Mononuclear cell (primary cell): ENCODE results near the gene HOXC13. TPM values are rescaled to one million over a fixed set of nuclear protein-coding genes. Genes with fewer than 3 reads are reported as not detected.

Experiments
- H3K27me3 ChIP-seq: 2 replicates; pipeline ENCODE4 v1.6.0; 2011; ENCODE audit warnings: low read length, control low read depth; ENCODE audit not compliant: insufficient read depth
- H3K4me1 ChIP-seq: 2 replicates; pipeline ENCODE4 v1.5.1; 2011; ENCODE audit warnings: mild to moderate bottlenecking, low read length, control low read depth; ENCODE audit not compliant: insufficient read depth
- H3K4me3 ChIP-seq: 2 replicates; pipeline ENCODE4 v1.5.1; 2011; ENCODE audit warnings: mild to moderate bottlenecking, low read length, moderate library complexity
- H3K9me3 ChIP-seq: 2 replicates; pipeline ENCODE4 v1.5.1; 2011; ENCODE audit warnings: low read depth, mild to moderate bottlenecking, control low read depth, low read length
- total RNA-seq: library from RNA; depleted of rRNA; stranded (reverse); fragments of >200 nt; gene quantifications from one replicate; pipeline ENCODE4 v1.2.3, GENCODE V29; 2012

Gene HOXC13
- total RNA-seq, 1 donor: not detected

GRCh38 chr12:53948650-53949593 lies 10.3 kb downstream of the HOXC13 start:
- Histone ChIP-seq H3K4me3 (no peak overlapping the region), H3K4me1 (no peaks in the 10 kb centered on the region), H3K9me3 (no peaks in the 10 kb centered on the region), H3K27me3 (peaks cover 100% of the 10 kb centered on the region)

DNA sequence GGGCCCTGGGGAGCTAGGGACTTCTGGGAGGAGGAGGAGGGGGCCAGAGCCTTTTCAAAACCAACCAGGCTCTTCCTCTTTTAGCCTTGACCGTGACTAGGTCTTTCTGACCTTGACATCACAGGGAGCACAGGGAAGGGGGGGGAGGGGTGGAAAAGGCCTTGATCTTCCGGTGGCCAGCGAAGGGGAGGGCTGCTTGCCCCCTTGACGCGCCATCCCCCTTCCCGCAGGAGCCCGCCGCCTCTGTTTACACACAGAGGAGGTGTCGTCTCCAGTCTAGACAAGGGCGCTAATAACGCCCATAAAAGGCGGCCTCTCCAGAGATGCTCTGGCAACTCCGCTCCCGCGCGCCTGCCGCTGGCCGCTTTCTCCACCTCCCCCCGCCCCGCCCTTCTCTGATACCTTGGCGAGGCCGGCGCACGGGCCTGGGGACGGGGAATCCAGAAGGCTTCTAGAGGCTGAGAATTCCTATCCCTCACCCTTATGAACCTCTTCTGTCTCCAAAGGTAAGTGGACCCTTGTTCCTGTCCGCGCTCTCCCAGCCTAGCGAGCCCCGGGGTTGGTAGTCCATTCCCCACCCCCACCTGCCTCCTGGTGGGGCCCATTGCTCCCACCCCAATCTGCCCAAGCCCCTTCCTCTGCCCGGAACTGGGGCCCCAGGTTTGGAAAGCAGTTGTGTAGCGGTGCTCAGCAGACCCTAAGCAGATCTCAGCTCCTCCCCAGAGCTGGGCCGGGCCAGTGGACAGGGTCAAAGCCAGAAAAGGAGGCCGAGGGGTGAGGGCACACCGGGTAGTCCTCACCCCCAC lies 11.2 kb downstream of the HOXC13 start:
- H3K4me3 ChIP-seq: no peak overlapping the region
- peaks cover 100% of the 10 kb centered on the region for H3K27me3 ChIP-seq
- no peaks in the 10 kb centered on the region for H3K9me3 ChIP-seq
- H3K4me1 ChIP-seq: no peaks in the 10 kb centered on the region

DNA sequence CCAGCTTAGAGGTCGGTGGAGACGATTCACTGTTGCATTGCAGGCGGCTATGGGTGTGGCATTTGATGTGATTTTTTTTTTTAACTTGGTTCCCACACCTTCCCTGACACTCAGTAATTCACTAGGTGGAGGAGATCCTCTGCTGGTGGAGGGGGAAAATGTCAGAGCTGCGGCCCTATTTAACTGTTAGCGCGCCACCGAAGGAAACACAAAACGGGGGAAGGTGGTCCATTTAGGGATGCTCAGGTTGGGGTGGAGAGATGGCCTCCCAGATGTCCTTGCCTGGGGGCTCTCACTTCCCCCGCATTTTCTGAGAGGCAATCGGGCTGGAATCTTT lies 11.8 kb downstream of the HOXC13 start:
- Histone ChIP-seq H3K27me3 (peaks cover 98% of the 10 kb centered on the region), H3K9me3 (no peaks in the 10 kb centered on the region), H3K4me1 (no peaks in the 10 kb centered on the region), H3K4me3 (no peak overlapping the region)

DNA sequence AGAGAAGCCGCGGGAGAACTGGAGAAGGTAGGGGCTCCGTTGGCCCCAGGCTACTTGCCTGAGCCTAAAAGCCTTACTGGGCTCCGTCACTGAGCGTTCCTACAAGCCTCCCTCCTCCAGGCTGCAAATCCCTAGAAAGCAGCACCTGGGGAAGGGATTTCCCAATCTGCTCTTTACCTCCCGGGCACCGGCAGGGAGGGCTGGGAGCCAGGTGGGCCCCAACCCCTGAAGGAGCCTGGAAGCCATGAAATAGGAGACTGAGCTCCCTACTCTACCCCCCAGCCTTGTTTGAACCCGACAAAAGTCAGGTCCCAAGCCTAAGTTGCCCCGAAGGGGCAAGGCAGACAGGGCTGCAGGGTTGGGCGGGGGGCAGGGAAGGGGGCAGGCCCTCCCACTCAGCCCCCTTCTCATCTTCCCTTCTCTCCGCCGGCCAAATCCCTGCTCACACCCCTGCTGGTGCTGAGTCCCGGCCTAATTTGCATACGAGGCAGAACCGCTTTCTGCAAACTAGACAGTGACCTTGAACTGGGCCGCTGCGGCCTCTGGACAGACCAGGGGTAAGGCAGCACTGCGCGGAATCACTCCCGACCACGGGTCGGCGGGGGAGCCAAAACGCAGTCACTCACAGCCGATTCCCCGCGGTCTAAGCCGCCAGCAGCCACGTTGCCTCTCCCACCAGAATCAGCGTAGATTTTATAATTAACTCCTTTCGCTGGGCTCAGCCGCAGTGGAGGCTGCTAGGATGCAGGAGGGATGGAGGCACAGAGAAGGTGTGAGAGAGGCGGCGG lies 12.4 kb downstream of the HOXC13 start:
- Histone ChIP-seq H3K4me1 (no peaks in the 10 kb centered on the region), H3K9me3 (no peaks in the 10 kb centered on the region), H3K27me3 (peaks cover 98% of the 10 kb centered on the region), H3K4me3 (no peak overlapping the region)

DNA sequence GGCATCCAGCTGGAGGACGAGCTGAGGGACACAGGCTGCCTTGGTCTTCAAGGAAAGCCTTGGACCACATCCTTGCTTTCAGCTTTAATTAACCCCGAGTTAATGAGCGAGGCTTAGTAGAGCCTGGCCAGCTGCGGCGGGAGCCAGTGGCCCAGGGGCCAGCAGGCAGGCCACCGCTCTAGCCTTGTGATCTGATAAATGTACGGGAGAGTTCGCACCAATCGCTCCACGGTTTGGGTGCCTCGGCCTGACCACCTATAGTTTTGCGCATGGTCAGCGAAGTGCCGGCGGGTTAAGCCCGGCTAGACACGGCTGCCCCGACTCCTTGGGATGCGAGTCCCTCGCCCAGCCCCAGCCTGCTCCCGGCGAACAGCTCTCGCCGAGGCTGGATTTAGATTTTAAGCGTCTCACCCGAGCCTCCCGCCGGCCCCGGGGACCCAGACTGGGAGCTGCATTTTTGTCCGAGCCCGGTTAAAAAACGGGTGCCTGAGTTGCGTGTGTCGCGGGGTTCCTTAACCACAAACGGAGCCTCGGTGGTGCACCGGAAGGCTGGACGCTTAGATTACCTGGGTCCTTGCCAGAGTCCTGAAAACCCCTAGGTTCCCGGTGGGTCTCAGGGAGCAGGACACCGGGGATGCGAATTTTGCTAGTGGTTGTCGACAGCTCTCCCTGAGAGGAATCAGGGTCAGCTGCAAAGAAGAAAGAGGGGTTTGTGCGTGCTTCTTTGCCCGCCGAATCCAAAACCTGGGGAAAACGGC lies 13.1 kb downstream of the HOXC13 start:
- no peak overlapping the region for H3K4me3 ChIP-seq

GRCh38 chr12:53952335-53952694 lies 13.7 kb downstream of the HOXC13 start:
- Histone ChIP-seq H3K4me1 (peaks cover 3% of the 10 kb centered on the region), H3K27me3 (peaks cover 98% of the 10 kb centered on the region), H3K9me3 (no peaks in the 10 kb centered on the region), H3K4me3 (no peak overlapping the region)

More for the DNA sequence above, 13.1 kb downstream of the HOXC13 start:
- Histone ChIP-seq H3K4me1 (peaks cover 3% of the 10 kb centered on the region), H3K27me3 (peaks cover 98% of the 10 kb centered on the region), H3K9me3 (no peaks in the 10 kb centered on the region)

DNA sequence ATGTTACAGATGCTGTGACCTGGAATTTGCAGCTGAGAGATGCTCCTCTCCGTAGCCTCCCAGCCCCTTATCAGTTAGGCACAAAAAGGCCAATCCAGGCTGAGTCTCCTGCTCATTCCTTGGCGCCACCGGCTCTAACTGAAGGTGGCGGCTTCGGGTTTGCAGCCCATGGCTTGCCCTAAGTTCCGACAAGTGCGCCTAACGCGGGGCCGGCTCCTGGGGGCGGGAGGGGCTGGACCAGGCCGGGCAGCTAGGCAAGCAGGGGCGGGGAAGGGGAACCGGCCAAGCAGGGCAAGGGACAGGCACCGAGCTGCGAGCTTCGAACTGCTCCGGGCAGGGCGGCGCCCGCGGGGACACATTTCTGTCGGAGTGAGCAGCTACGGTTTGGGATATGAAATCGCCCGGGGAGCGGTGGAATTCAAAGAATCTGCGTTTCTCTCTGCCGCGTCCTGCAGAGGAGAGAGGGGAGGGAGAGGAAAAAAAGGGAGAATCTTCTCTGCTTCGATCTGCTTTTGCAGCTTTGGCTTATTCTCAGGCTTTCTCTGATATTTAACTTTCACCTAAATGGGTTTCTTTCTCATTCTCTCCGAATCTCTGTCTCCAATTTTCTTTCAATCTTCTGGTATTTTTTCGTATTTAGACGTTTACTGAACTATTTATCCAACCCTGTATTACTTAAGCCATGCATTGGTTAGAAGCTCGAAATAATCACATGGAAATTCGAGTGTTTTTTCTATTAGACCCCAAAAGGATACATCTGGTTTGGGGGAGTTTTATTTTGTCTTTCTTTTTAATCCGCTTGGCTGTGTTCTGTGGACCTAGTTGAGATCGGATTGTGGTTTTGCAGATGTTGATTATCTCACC lies 14.5 kb downstream of the HOXC13 start:
- H3K4me1 ChIP-seq: peaks cover 3% of the 10 kb centered on the region
- H3K4me3 ChIP-seq: no peak overlapping the region
- H3K27me3 ChIP-seq: peaks cover 98% of the 10 kb centered on the region
- no peaks in the 10 kb centered on the region for H3K9me3 ChIP-seq

DNA sequence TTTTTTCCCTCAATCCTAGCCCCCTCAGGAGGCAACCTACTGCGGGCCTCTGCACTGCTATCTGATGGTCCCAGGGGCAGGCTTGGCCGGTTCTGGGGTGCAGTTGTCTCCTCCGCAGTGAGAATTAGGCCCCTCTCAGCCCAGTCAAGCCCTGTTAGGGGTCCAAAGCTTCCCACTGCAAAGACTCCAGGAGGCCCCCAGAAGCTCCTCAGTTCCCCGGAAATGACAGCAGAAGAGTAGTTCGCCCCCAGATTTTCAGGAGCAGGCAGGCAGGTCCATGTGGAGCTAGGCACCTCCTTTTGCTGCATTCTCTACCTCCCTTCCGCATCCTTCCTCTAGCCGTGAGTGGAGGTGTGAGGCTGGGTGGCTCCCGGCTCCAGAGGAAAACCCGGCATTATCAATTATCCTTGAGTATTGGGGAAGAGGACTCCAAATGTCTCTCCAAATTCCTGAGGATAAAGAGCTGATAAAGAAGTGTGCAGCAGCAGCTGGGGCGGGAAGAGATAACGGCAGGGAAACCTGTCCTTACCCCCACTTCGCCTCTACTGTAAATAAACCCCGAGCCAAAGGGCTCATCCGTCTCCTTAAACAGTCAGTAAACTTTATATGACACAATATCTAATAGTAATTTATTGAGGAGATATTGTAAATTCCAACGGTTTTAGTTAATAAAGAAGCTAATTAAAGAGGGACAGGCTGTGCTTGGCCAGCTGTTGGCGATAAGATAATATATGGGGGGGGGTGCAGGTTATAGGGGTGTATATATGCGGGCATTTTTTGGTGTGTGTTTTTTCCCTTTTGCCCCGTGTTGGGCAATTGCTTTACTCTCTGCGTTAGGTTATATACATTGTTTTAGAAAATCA lies 15.4 kb downstream of the HOXC13 start:
- Histone ChIP-seq H3K4me3 (no peak overlapping the region), H3K4me1 (peaks cover 3% of the 10 kb centered on the region), H3K27me3 (peaks cover 98% of the 10 kb centered on the region), H3K9me3 (no peaks in the 10 kb centered on the region)

- Histone ChIP-seq H3K9me3 (no peaks in the 10 kb centered on the region), H3K4me3 (no peak within 1 kb of the TSS), H3K27me3 (peaks cover 98% of the 10 kb centered on the region), H3K4me1 (peaks cover 3% of the 10 kb centered on the region)
Measured at GRCh38 chr12:53954694-53955035, 16.0 kb downstream of the HOXC13 start, which contains the start of gene HOXC12. TSS of gene HOXC12 (plus strand) at chr12:53954903. CDS start at chr12:53954930, 27 bp downstream.

- peaks cover 3% of the 10 kb centered on the region for H3K4me1 ChIP-seq
- H3K4me3 ChIP-seq: no peak overlapping the region
- H3K27me3 ChIP-seq: peaks cover 98% of the 10 kb centered on the region
- no peaks in the 10 kb centered on the region for H3K9me3 ChIP-seq
Measured at GRCh38 chr12:53955036-53955775, 16.6 kb downstream of the HOXC13 start.

DNA sequence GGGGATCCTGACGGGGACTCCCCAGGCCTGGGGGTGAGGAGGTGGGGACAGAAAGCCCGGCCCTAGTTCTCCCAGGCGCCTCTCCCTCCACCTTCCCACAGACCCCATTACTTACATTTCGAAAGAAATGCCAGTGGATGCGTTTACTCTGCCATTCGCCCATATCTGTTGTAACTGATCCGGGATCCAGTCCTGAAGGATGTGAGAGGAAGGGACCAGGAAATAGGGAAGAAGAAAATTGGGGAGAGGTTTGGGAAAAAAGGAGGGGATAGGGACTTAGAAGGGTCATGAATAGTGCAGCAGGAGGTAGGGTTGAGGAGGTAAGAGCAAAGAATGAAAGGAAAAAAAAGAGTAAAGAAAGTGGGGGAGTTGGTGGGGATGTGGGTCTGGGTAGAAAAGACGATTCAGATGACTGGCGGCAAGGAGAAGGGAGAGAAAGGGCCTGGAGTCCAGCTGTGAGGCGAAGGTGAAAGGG lies 17.2 kb downstream of the HOXC13 start:
- Histone ChIP-seq H3K4me1 (peaks cover 3% of the 10 kb centered on the region), H3K9me3 (no peaks in the 10 kb centered on the region), H3K27me3 (peaks cover 98% of the 10 kb centered on the region), H3K4me3 (no peak overlapping the region)

- no peaks in the 10 kb centered on the region for H3K9me3 ChIP-seq
- H3K4me3 ChIP-seq: no peak overlapping the region
- H3K4me1 ChIP-seq: peaks cover 3% of the 10 kb centered on the region
- H3K27me3 ChIP-seq: peaks cover 98% of the 10 kb centered on the region
Measured at GRCh38 chr12:53956251-53956887, 17.7 kb downstream of the HOXC13 start.
